GM18868 (cell line): ENCODE measurements around the gene GZMH.
"Not testable (repeated sequence)": the region's sequence is repeated elsewhere in the genome, so short reads cannot be mapped to it uniquely, and the experiment has no call there.

Experiments
- ATAC-seq: cut with Tn5 transposase; IDR thresholded peaks from one replicate; pipeline ENCODE4 v1.9.1; 2021; ENCODE audit warnings: mild to moderate bottlenecking, moderate library complexity; ENCODE audit not compliant: unreplicated experiment

Gene GZMH

DNA sequence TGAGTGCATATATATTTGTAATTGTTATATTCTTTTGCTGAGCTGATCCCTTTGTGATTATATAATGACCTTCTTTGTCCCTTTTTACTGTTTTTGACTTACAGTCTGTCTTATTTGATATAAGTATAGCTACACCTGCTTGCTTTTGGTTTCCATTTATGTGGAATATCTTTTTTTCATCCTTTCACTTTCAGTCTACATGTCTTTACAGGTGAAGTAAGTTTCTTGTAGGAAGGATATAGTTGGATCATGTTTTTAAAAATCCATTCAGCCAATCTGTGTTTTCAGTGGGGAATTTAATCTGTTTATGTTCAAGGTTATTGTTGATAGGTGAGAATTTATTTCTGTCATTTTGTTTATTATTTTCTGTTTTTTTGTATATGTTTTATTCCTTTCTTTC is 12.1 kb downstream of the GZMH start:
- peak; percentile 46 for ATAC-seq

DNA sequence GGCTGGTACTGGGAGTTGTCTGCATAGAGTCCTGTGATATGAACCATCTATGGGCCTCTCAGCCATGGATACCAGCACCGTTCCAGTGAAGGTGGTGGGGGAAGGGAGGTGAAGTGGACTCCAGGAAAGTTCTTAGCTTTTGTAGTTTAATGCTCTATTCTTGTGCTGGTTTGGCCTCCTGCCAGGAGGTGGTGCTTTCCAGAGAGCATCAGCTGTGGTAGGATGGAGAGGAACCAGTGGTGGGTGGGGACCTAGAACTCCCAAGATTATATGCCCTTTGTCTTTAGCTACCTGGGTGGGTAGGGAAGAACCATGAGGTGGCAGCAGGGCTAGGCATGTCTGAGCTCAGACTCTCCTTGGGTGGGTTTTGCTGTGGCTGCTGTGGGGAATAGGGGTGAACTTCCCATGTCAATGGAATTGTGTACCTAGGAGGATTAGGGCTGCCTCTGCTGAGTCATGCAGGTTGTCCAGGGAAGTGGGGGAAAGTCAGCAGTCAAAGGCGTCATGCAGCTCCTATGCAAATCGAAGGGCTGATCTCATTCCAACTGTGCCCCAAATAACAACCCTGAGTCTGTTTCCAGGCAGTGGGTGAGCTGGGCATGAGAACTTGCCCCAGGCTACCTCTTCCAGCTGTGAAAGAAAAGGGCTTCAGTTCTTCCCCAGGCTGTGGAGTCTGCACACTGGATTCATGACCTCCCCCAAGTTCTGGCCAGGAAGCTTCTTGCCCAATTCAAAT is 14.2 kb downstream of the GZMH start:
- no peak for ATAC-seq

DNA sequence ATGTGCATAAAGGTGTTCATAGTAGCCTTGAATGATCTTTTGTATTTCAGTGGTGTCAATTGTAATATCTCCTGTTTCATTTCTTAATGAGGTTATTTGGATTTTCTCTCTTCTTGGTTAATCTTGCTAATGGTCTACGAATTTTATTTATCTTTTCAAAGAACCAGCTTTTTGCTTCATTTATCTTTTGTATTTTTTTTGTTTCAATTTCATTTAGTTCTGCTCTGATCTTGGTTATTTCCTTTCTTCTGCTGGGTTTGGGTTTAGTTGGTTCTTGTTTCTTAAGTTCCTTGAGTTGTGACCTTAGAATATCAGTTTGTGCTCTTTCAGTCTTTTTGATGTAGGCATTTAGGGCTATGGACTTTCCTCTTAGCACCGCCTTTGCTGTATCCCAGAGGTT is 18.5 kb downstream of the GZMH start:
- ATAC-seq, result not testable (repeated sequence)

DNA sequence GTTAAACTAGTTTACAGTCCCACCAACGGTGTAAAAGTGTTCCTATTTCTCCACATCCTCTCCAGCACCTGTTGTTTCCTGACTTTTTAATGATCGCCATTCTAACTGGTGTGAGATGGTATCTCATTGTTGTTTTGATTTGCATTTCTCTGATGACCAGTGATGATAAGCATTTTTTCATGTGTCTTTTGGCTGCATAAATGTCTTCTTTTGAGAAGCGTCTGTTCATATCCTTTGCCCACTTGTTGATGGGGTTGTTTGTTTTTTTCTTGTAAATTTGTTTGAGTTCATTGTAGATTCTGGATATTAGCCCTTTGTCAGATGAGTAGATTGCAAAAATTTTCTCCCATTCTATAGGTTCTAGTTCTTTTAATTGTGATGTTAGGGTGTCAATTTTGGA is 25.1 kb downstream of the GZMH start:
- not testable (repeated sequence) for ATAC-seq

DNA sequence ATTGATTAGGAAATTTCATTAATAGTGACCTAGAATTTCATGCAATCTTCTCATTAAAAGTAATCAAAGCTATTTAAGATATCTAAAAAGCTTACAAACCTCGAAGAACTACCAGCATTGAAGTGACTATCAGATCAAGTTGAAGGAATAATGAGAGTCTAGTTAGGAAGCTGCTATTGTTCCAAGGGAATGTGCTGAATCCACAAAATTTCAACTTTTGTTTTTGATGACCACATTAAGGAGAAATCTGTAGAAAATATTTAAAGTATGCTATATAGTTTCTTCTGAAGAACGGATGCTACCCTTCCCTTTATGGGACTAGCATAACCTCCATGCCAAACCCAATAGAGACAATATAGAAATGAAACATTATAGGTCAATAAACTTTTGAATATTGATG is 30.9 kb downstream of the GZMH start:
- no peak for ATAC-seq

DNA sequence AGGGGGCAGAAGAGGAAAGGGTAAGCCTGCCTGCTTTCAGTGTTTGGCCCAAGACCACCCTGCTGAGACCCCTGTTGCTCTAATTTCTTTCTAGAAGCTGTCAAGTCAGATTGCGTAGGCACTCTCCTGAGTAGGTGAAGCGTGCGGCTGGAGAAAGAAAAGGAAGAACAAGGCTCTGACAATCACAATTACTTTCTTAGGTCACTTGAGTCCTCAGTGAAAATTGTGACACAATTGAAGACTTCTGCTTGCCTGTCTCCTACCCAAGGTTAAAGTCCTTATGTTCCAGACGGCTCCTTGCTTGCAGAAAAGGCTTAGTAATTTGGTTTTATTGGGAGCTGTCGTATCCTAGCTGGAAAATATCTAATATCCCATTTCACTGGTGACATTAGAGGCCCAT is 32.7 kb downstream of the GZMH start:
- ATAC-seq, result no peak

DNA sequence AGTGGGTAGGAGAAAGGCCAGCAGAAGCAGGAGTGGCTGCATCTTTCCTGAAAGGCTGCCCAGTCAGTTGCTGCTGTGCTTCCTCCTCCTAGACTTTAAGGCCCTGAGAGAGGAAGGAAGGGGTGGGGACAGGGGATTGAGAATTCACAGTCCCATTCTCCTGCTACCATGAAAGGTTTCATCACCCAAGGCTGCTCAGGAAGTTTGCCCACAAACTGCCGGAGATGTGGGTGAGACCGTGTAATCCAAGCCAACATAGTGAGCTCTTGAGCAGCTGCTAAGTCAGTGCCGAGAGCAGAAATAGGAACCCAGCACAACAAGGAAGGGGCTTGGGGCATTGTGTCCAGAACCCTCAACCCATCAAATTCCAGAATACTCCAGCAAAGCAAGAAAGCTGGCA is 33.3 kb downstream of the GZMH start, which contains the start of gene CTSG:
CTSG (minus strand) TSS at position 69 of the 400 bp plus-strand sequence; CDS start at position 42, 27 bp downstream.
- no peak for ATAC-seq

DNA sequence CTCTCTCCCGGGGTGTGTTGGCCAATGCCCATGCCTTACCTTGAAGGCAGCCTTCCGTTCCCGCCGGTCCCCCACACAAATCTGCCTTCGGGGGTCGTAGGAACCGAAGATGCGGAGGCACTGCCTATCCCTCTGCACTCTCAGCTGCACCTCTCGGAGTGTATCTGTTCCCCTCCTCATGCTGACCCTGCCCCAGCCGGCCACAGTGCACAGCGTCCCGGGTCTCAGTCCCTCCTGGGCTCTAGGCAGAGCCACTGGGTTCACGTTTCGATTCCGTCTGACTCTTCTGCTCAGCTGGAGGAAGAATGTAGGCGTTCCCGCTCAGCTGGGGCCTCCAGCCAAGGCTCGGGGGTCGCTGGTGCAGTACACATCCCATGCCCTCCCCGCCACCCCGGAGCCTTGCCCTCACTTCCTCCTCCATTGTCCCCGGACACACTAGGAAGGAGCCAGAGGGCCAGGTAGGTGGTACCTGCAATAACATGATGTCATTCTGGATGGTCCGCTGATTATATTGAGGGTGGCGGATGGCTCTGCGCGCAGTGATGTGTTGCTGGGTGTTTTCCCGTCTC is 35.2 kb downstream of the GZMH start:
- no peak for ATAC-seq

DNA sequence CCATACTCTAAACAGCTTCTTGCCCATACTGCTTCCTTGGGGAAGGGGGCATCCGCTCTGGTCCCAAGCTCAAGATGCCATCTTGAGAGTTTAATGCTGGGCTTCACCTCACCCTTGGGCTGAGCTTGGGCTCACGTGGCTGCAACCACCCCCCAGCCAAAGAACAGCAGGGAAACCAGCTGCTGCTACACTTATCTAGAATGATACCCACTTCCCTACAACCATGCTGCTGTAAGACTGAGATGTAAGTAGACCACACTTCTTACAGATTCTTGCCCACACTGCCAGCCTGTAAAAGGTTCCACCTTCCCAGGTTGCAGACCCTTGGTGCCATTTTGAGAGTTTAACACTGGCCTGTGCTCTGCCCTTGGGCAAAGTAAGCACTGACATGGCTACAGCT is 43.2 kb downstream of the GZMH start:
- ATAC-seq, result no peak

DNA sequence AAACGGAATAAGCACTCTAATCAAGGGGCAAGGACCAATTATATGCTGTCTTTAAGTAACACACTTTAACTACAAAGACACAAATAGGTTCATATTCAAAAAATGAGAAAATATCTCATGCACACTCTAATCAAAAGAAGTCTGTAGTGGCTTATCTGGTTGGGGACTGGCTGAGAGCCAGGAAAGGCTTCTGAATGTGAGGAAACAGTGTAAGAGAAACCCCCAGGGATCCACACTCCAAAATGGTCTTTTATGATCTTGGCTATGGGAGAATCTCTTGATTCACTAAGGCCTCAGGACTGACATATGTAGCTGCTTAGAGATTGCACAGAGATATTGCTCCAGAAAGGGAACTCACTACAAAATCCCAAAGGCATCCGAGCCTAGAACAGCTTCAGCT is 43.7 kb downstream of the GZMH start:
- ATAC-seq, result no peak

DNA sequence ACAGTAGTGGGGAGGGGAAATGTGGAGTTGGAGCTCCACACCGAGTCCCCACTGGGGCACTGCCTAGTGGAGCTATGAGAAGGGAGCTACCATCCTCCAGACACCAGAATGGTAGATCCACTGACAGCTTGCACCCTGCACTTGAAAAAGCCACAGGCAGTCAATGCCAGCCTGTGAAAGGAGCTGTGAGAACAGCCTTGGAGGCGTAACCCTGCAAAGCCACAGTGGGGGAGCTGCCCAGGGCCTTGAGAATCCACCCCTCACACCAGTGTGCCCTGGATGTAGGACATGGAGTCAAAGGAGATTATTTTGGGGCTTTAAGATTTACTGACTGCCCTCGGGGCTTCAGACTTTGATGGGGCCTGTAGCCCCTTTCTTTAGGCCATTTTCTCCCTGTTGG is 46.0 kb downstream of the GZMH start:
- no peak for ATAC-seq

DNA sequence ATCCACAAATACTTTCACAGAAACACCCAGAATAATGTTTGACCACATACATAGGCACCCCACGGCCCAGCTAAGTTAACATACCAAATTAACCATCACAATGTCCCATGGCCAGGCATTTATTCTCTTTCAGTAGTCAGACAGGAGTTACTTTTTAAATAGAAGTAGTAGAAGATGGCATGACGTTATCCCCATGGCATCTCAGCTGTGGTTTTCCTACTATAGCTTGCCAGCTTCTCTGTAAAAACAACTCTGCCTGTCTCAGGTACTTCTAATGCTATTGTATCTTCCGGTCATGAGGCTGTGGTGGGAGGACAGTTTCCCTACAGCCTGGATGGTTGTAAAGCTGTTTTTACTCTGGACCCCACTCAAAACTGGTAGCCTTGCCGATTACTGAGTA is 52.7 kb downstream of the GZMH start:
- no peak for ATAC-seq
